HG03432 (cell line): ENCODE results near the gene SNX8.
"Not testable (repeated sequence)": the region's sequence is repeated elsewhere in the genome, so short reads cannot be mapped to it uniquely, and the experiment has no call there.

Experiments
- ATAC-seq: cut with Tn5 transposase; IDR thresholded peaks from one replicate; pipeline ENCODE4 v1.9.1; 2021; ENCODE audit warnings: mild to moderate bottlenecking, moderate library complexity; ENCODE audit not compliant: unreplicated experiment

SNX8 gene

GRCh38 chr7:2314209-2314955 lies at the start of gene SNX8:
TSS of gene SNX8 (minus strand) at chr7:2314441. CDS start at chr7:2314421, 20 bp downstream.
- ATAC-seq: peak; percentile 73

GRCh38 chr7:2362385-2363088 lies 48.3 kb upstream of the SNX8 start:
- no peak for ATAC-seq

GRCh38 chr7:2360796-2361195 lies 46.6 kb upstream of the SNX8 start:
- ATAC-seq: no peak

- no peak for ATAC-seq
Observed at GRCh38 chr7:2359610-2360009, 45.4 kb upstream of the SNX8 start.

- ATAC-seq: no peak
Observed at GRCh38 chr7:2358968-2359527, 44.8 kb upstream of the SNX8 start.

GRCh38 chr7:2357571-2357970 lies 43.3 kb upstream of the SNX8 start:
- ATAC-seq: no peak

- no peak for ATAC-seq
Observed at GRCh38 chr7:2357165-2357564, 42.9 kb upstream of the SNX8 start.

GRCh38 chr7:2355705-2356008 lies 41.4 kb upstream of the SNX8 start:
- no peak for ATAC-seq

GRCh38 chr7:2354939-2355704 lies 40.9 kb upstream of the SNX8 start:
- ATAC-seq: peak; percentile 13

- ATAC-seq: peak; percentile 88
Observed at GRCh38 chr7:2354186-2354938, 40.1 kb upstream of the SNX8 start, which contains the start of gene EIF3B. TSS of gene EIF3B (plus strand) at chr7:2354827. CDS start at chr7:2354922, 95 bp downstream.

- ATAC-seq: peak; percentile 60
Observed at GRCh38 chr7:2353936-2354185, 39.6 kb upstream of the SNX8 start.

GRCh38 chr7:2353113-2353935 lies 39.1 kb upstream of the SNX8 start:
- ATAC-seq: peak; percentile 3

- no peak for ATAC-seq
Observed at GRCh38 chr7:2350861-2351260, 36.6 kb upstream of the SNX8 start.

- no peak for ATAC-seq
Observed at GRCh38 chr7:2350055-2350454, 35.8 kb upstream of the SNX8 start.

GRCh38 chr7:2347351-2348063 lies 33.3 kb upstream of the SNX8 start:
- peak; percentile 12 for ATAC-seq

GRCh38 chr7:2336626-2337299 lies 22.5 kb upstream of the SNX8 start:
- no peak for ATAC-seq

- not testable (repeated sequence) for ATAC-seq
Observed at GRCh38 chr7:2332606-2333231, 18.5 kb upstream of the SNX8 start.

- ATAC-seq: no peak
Observed at GRCh38 chr7:2331707-2332106, 17.5 kb upstream of the SNX8 start.
